NCI-H2227 treated with DMSO at 0.1 percent for 48 hours (cell line): ENCODE data around the gene GTPBP6.
"Not testable (repeated sequence)": the region's sequence is repeated elsewhere in the genome, so short reads cannot be mapped to it uniquely, and the experiment has no call there.

ENCODE experiments used
- DNase-seq: peaks from one replicate; lab custom pipeline; 2025; lab: John Stamatoyannopoulos, UW

Gene GTPBP6

DNA sequence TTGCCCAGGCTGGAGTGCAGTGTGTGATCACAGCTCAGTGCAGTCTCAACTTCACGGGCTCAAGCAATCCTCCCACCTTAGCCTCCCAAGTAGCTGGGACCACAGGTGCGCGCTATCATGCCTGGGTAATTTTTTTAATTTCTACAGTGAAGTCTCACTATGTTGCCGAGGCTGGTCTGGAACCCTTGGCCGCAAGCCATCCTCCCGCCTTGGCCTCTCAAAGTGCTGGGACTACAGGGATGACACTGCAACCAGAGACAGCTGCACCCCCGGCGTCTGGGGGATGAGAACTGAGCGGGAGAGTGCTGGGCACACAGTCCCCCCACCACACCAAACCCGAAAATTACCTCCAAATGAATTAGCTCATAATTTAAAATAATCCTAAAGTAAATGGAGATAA lies 33.1 kb upstream of the GTPBP6 start:
- no peak for DNase-seq

DNA sequence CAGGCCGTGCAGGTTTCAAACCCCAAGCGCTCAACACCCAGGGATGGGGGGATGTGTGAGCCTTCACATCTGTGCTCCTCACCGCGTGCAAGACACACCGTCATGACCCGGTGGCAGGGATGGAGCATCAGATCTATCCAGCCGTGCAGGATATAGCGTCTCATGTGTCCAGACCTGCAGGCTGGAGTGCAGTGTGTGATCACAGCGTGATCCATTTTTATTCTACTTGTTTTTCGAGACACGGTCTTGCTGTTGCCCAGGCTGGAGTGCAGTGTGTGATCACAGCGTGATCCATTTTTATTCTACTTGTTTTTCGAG lies 32.7 kb upstream of the GTPBP6 start:
- not testable (repeated sequence) for DNase-seq

DNA sequence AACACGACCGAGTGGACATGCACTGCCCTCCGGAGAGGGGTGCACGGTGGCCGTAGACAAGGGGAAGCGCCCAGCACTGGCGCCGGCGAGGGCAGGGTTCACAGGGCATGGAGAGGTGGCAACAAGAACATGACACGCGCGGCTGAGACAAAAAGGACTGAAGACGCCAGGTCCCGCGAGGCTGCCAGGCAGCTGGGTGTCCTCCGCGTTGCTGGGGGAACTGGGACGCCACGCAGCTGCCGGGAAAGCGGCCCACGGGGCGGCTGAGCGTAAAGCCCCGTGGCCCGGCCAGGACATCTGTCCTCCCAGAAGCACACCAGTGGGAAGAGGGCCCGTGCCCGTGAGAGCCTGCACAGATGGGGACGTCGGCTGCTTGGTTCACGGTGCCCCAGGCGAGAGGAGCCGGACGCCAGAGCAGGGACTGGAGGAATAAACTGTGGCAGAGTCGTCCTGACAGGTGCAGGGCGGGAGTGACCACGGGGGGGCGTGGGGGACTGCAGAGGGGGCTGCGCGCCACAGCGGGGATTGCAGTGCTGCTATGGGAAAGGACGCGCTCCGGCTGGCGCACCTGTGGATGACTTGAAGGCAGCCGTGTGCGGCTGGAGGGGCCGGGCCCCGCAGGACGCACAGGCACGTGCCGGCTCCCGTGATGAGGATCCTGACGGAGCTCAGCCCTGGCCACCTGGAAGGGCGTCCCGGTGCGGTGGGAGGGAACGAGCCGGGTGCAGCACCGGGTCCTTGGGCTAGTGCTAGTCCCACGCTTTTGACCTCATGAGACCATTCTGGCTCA lies 32.1 kb upstream of the GTPBP6 start:
- no peak for DNase-seq

DNA sequence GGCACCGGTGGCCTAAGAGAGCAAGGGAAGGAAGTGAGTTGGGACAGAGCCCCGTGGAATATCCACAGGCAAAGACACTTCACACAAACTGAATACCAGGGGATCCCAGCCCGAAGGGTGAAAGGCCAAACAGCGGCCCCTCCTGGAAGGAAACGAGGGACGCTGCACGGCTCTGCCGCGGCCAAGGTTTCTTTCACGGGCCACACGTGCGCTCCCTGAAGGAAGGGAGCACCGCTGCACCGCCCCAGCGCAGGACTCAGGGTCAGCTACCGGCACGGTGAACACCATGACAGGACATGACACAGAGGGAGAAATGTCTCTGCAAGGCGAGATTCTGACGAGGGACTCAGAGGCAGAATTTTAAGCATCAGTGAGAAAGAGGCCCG lies 31.5 kb upstream of the GTPBP6 start:
- no peak for DNase-seq

DNA sequence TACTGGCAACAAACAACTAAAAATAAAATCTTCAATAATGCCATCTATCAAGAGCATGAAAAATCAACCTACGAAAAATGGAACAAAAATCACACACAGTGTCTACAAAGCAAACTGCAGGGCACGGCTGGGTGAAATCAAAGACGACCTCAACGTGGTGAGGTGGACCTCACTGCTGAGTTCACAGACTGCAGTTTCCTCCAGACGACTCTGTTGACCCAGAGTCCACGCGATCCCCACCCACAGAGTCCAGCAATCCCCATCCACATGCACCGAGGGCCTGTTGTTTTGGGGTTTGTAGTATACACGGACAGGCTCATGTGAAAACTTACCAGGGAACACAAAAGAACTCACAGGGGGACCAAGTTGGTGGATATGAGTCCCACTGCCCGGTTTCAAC lies 31.1 kb upstream of the GTPBP6 start:
- DNase-seq = no peak

DNA sequence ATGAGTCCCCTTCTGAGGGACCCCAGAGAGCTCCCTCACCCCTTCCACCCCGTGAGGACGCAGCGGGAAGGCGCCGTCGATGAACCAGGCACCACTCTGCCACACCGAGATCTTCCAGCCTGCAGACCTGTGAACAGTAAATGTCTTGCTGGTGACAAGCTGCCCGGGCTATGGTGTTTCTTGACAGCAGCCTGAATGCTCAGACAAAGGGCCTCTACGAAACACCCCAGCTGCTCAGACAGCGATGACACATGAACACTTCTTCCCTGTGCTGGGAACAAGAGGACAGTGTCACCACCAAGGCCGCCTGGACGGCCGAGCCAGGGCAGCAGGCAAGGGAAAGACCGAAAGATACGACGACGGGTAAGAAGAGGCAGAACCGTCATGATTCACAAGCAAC lies 30.6 kb upstream of the GTPBP6 start:
- no peak for DNase-seq

DNA sequence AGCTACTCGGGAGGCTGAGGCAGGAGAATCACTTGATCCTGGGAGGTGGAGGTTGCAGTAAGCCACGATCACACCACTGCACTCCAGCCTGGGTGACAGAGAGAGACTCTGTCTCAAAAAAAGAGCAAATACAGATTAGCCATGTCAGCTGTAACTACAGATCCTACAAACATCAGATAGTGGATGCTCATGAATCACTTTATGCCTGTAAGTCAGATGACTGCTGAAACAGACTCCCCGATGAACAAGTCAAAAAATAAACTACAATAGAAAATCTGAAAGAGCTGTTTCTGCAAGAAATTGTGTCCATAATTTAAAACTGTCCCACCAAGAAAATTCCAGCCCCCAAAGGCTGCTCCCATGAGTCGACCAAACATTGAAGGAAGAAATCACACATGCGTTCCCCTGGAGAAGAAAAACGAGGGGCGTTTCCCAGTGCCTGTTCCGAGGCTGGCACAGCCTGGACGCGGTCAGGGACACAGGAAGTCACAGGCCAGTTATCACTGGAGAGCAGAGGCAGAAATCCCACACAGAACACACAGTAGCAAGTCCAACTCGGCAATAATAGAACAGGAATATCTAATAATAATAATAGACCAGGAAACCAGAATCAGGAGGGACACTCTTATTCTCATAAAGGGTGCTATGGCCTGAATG lies 30.0 kb upstream of the GTPBP6 start:
- DNase-seq = no peak

DNA sequence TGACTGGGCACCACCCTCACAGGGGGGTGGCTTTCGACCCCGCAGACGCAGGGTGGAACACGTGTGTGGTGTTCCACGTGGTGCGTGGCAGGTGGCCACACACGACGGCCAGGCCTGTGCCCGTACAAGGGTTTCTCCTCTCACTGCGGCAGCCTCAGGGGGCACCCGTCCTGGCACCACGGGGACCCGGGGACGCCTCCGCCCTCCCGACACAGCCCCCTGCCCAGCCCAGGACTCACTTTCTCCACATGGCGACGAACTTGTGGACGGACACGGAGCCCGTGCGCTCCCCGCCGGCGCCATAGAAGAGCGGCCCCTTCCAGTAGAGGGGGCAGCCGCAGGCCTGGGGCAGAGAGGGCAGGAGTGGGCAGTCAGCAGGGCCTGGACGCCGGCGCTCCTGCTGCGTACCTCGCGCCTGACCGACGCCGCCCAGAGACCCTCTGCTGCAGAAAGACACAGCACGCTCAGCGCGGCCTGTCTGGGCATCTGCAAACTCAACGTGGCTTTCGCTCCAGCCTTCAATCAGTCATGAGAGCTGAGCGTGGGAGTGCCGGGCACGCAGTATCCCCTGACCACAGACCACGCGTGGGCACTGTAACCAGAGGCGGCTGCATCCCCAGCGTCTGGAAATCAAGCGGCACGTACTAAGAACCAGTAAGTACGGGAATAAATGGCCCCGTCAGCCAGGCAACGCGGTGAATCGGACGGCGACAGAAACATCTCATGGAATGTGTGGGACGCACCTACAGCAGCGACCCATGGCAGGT lies 28.9 kb upstream of the GTPBP6 start:
- DNase-seq = no peak

DNA sequence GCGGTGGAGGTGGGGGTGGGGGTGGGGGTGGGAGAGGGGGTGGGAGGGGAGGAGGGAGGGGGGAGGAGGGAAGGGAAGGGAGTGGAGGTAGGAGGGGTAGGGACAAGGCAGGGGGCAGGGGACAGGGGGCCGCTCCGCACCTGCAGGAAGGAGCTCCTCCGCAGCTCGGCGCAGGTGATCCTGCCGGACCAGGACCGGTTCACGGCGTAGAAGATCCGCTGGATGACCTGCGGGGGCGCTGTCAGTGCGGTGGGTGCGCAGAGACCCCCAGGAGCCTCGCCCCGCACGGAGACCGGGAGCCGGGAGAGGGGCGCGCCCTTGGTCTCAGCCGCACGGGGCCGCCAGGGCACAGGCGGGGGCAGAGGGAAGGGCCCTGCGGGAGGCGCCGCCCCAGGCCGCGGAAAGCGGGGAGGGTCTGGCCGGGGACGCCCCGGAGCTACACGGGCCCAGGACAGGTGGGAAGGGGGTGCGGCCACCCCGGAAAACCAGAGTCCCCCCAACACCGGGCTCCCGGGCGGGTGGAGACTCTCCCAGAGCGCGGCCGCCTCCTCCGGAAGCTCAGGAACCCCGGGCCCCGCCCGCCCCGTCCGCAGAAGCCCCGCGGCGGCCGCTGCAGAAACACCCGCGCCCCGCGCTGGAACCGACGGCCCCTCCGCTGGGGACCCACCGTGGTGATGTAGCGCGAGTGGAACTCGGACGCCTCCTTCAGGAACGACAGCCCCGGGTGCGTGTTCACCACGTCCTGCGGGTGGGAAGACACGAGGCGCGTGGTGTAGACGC lies 27.6 kb upstream of the GTPBP6 start:
- no peak for DNase-seq

DNA sequence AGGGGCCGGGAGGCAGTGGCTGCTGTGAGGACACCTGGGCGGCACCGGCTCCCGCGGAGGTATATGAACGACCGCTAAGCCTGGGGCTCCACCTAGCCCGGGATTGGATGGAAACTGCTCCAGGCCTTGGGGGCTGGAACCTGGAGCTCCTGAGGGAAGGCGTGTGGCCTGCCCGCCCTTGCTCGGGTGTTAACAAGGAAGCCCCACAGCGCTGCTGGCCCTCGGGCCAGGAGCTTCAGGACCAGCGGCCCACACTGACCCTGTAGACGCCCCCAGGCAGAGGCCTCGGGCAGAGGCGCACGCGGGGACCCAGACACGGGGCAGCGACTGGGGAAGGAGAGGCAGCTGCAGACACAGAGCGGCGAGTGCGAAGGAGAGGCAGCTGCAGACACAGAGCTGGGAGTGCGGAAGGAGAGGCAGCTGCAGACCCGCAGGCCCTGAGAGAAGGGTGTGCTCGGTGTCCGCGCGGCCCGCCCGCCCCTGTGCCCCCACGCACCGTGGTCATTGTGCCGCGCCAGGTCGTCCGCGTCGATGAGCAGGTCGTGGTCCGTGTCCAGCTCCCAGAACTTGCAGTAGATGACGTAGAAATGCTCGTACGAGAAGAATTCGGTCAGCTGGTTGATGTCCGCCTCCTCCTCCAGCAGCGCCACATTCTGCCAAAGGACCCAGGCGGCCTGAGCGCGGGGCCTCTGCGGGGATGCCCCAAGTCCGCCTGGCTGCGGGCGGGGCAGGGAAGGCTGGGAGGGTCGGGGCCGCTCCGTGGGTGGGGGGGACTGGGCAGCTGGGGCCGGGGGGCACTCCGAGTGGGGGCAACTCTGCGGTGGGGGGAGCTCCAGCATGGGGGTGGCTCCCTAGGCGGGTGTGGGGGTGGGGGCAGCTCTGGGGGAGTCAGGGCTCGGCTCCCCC lies 26.7 kb upstream of the GTPBP6 start:
- no peak for DNase-seq

DNA sequence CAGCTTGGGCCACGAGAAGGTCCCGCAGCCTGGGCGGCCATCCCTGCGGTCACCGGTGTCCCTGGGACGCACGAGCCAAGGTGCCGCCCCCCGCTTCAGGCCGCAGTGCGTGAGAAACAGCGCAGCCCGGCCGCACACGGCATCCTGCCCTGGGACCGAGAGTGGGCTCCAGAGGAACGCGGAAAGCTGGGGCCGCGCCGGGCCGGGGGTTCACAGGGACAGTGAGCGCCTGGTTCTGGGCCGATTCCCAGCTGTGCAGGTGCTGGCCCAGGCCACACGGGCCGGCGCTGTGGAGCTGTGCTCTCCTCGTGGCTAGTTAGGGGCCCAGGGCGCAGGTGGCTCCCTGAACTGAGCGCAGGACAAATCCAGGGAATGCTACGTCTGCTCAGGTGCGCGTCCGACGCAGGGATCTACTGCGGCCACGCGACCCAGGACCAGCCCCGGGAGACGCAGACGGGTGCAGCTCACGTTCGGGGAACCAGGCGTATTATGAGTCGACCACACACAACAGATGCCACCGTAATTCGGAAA lies 25.8 kb upstream of the GTPBP6 start:
- no peak for DNase-seq

DNA sequence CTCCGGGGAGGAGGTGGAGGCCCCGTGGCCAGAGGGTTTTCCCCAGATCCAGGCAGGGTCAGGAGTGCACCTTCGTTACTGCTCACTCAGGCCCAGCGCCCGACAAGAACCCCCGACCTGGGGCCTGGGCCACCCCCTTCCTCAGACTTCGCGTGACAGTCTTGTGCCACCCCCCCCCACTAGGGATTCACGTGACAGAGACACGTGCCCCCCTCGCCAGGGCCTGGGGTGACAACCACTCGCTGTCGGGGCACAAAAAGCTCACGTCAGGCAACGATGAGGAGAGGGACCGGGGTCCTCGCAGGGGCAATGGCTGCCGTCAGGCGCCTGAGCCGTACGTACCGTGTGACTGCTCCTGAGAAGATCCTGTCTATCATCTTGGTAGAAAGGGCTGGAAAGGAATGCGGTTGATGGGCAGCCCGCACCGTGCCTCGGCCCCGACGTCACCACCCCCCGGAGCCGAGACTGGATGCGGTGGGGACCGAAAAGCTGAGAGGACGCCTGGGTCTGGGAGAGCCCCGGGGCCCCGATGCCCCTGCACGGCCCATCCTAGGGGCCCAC lies 23.0 kb upstream of the GTPBP6 start:
- DNase-seq = no peak

DNA sequence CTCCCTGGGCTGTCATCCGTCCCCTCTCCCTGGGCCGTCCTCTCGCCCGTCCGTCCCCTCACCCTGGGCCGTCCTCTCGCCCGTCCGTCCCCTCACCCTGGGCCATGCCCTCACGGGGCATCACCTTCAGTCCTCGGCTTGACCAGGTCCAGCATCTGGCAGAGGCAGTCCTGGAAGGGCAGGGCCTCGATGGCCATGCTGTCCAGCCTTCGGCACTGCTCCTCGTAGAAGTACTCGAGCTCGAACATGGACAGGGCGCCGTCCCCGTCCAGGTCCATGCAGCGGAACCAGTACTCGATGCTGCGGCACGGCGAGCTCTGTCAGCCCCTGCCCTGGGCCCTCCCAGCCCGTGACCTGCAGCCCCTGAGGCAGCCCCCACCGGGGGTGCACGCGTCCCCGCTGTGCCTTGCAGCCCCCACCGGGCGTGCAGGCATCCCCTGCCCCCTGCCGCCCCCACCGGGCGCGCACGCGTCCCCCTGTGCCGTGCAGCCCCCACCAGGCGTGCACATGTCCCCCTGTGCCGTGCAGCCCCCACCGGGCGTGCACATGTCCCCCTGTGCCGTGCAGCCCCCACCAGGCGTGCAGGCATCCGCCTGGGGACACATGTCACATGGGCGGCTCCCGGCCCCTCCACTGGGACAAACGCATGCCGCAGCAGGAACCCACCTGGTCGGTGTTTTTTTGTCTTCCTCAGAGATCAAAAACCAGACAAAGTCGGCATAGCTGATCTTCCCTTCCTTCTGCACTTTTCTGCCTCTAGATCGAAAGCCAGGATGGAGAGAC lies 22.2 kb upstream of the GTPBP6 start:
- DNase-seq = no peak

DNA sequence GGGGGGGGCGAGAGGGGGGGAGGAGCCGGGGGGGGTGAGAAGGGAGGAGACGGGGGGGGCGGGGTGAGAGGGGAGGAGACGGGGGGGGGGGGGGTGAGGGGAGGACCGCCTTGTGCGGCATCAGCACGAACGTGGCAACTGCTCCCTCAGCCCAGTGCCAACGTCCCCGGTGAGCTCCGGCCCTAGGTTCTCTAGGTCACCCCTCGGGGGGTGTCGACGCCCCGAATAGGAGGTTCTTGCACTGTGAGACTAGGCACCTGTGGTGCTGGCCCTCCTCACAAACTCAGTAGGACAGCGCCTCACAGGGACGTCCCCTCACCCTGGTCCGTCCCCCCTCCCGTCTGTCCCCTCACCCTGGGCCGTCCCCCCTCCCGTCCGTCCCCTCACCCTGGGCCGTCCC lies 21.5 kb upstream of the GTPBP6 start:
- DNase-seq = no peak

DNA sequence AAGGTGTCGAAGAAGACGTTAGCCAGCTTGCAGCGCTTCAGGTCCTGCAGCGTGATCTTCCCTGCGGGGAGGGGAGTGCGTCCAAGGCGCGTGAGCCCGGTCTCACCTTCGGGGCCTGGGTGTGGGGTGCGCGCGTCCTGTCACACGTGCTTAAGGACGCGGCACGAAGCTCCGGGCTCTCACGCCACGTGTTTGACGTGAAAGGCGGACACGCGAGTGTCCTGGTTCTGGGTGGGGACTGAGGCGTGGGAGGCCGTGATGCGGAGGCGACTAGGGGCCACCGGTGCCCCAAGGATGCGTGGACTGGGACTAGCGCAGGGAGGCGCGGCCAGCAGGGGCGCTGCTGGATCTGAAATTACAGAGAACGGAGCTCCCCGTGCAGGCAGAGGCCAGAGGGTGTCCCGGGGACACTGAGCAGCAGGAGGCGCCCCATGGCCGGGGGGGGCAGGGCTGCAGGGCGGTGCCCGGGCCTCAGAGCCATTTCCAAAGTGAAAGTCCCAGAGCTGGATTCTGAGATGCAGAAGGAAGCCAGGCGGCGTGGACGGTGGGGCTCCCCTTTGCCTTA lies 20.3 kb upstream of the GTPBP6 start:
- DNase-seq = no peak

DNA sequence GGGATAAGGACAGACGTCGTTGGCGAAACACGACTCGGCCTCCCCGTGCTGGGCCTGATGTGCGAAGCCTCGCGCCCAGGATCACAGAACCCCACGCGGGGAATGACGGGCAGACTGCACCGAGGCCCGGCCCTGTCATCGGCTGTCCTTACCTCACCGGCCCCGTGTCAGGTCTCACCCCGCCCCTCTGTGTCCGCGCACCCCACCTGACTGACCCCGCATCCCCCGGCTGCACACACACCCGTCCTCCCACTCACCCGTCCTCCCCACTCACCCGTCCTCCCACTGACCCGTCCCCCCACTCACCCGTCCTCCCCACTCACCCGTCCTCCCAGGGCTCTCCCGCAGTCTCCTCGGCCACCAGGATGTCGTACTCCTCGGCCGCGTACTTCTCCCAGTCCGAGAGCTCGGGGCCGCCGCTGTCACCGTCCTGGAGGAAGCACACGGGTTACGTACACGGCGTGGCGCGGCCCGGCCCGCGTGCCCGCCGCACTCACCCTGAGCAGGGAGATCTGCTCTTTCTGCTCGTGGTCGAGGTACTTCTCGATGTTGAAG lies 19.8 kb upstream of the GTPBP6 start:
- DNase-seq = no peak

DNA sequence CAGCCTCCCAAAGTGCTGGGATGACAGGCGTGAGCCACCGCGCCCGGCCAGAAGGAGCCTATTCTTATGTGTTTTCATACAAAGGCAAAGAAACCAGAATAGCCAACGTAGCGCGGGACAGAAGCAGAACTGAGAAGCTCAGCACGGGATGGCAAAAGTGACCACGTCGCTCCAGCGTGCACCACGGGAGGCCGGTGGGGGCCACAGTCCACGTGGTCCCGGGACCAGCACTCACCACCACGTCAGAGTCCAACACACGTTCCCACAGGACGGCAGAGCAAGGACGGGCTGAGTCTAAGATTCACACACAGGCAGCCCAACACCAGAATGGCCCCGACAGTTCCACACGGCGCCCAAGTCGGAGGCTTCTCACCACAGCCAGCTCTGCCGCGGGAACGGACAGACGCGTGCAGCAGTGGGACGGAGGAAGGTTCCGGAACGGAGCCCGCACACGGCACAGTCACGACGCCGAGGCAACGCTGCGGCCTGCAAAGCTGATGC lies 18.8 kb upstream of the GTPBP6 start:
- no peak for DNase-seq

DNA sequence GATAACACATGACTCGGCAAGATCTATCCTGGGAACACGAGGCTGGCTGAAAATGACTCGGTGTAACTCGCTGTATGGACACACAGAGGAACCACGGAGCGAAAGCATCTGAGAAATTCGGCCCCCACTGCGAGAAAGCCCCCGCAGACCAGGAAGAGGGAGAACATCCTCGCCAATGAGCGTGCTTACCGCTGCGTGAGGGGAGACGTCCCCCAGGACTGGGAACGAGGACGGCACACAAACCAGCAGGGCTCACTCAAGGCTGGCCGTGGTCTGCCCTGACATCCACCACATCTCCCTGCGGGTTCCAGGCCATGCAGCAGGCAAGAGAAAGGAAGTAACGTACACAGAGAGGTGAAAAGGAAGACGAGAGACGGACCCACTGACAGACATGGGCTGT lies 17.6 kb upstream of the GTPBP6 start:
- no peak for DNase-seq

DNA sequence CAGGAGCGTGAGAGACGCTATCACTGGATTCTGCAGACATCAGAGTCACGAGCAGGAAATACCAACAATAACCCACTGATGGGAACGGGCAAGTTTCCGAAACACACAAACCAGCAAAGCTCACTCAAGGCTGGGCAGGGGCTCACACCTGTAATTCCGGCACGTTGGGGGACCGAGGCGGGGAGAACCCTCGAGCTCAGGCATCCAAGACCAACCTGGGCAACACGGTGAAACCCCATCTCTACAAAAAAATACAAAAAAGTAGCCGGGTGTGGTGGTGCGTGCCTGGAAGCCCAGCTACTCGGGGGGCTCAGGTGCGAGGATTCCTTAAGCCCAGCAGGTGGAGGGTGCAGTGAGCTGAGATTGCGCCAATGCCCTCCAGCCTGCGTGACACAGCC lies 17.2 kb upstream of the GTPBP6 start:
- DNase-seq = no peak
